C4-2B (cell line): Measurements from ENCODE around the gene CNOT9.

Source experiments
- CTCF ChIP-seq: fragments of 450-650 bp; conservative IDR thresholded peaks from 2 replicates; pipeline ENCODE4 v1.5.1; 2017; ENCODE audit warnings: mild to moderate bottlenecking
- ZFX ChIP-seq: fragments of 450-650 bp; IDR thresholded peaks from 2 replicates; pipeline ENCODE4 v1.6.1; 2017

- TF ChIP-seq CTCF (no peak), ZFX (no peak)
These were observed 9.0 kb downstream of the CNOT9 start for GRCh38 chr2:218577482-218578220.
